Activated T-cell treated with anti-CD3 and anti-CD28 coated beads for 48 hours (primary cell): ENCODE measurements around the gene MAP3K14.
"Not testable (repeated sequence)": the region's sequence is repeated elsewhere in the genome, so short reads cannot be mapped to it uniquely, and the experiment has no call there.

Experiments used
- DNase-seq: peaks from one replicate; pipeline ENCODE4 v3.0.0-alpha.2; 2020; ENCODE audit warnings: low read depth

Gene MAP3K14

DNA sequence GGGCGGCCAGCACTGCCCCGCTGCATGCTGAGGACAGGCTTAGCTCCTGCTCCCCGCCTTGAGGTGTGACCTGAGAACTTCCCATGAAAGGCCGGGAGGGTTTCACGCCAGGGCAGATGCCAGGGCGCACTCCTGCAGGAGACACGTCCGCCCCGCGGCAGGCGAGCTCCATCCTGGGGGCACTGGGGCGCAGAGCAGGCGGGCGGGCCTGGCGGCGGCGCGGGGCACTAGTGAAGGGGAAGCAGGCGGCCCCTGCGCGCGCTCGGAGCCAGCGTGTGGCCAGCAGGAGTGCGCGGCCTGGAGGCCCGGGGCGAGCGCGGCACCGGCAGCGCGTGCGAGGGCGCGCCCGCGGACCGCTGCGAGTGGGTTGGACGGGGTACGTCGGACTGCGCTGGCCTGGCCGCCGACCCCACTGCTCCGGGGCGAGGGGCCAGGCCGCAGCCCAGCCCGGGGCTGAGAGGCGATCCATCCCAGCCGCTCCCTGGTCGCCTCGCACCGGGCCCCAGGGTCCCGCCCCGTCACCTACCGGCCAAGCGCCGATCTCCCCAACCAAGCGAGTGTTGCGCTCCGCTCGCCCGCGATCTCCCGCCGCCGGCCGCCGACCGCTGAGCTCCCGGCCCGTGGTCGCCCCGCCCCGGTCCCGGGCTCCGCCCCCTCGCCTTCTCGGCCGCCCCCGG, at the start of gene MAP3K14:
MAP3K14 (minus strand) TSS at position 587 of the 677 bp plus-strand sequence. CDS start 26,275 bp downstream, outside the sequence.
- peak; percentile 51 for DNase-seq

DNA sequence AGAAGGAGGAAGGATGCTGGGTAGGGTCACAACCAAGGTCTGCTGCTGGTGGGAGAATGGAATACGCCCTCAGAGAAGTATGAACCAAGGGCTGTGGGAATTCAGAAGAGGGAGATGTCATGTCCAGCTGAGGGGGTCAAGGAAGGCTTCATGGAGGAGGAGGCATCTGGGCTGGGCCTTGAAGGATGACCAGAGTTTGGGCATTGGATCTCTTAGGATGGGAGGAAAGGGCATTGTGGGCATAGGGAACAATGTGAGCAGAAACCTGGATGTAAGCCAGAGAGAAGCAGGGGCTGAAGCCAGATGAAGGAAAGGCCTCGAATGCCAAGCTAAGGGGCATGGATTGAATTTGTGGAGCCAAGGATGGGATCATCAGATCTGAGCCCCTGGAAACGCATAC, 49.2 kb upstream of the MAP3K14 start:
- no peak for DNase-seq

DNA sequence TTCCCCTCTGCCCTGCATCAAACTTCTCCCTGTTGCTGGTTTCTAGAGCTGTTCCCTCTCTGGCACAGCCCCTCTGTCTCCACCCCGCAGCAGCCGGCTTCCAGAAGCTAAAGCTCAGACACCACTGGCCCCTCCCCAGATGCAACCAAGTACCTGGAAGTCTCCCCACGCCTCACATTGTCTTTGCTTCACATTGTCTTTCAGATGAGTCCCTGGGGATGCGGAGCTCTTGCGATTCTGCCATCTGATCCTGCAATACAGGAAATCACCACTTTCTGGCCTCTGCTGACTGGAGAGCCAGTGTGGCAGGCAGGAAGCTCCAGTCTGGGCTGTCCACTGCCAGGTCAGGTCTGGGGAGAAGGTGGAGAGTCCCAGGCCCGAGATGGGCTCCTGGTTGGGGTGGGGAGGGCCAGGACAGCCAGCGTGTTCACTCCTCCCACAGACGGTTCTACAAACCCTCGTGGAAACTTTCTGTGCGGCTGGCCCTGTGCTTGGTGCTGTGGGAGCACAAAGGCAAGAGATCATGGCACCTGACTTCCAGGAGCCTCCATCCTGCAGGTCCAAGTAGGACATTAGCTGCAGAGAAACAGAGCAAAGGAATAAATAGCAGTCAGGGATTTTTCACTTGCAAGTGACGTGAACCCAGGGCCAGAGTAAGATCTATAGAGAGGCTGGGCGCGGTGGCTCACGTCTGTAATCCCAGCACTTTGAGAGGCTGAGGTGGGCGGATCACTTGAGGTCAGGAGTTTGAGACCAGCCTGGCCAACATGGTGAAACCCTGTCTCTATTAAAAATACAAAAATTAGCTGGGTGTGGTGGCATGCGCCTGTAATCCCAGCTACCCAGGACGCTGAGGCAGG, 47.9 kb upstream of the MAP3K14 start:
- DNase-seq, result no peak

DNA sequence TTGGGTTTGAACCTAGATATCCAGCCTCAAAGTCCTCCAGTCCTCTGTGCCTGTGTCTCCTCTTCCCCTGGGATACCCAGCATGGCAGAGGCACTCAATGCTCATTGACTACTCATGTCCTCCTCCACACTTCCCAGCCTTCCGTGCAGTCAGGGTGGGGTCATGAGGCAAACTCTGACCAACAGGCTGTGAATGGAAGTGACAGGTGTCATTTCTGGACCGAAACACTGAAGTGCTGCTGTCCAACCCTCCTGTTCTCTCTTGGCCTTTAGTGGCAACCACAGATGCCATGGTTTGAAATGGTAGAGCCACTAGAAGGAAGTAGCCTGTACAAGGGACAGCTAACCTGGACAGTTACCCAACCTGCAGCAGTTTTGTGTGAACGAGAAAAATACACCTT, 46.7 kb upstream of the MAP3K14 start:
- DNase-seq, result no peak

DNA sequence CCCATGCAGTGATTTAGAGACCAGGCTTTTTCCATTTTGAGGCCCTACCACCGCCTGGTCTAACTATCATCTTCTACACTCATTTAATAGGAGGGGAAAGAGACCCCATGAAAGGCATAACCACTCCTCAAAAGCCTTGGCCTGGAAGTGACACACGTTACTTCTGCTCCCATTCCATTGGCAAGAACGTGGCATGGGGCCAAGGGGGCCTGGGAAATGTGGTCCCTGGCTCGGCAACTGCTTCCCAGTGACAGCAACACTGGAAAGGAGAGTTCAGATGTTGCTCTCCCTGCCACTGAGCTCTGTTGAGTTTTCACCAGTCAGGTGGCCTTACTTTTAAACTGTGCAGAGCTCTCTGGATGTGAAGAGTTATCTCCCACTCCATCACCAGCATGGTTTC, 45.2 kb upstream of the MAP3K14 start:
- no peak for DNase-seq

DNA sequence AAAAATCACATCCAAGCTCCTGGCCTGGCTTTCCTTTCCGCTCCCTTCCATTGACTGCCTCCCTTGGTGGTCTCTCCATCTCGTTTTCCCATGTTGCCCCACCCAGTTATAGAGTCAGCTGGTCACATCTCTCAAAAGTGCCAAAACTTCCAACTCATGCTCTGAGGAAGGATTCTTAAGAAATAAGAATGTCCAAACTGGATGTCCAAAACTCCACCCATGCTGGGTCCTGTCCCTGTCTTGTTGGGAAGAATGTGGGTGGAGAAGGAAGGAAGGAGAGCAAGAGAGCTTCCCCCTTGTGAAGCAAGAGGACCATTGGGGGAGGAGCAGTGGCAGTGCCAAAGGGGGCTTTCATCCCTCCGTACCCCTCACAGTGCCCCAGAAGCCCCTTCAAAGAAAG, 44.6 kb upstream of the MAP3K14 start:
- no peak for DNase-seq

DNA sequence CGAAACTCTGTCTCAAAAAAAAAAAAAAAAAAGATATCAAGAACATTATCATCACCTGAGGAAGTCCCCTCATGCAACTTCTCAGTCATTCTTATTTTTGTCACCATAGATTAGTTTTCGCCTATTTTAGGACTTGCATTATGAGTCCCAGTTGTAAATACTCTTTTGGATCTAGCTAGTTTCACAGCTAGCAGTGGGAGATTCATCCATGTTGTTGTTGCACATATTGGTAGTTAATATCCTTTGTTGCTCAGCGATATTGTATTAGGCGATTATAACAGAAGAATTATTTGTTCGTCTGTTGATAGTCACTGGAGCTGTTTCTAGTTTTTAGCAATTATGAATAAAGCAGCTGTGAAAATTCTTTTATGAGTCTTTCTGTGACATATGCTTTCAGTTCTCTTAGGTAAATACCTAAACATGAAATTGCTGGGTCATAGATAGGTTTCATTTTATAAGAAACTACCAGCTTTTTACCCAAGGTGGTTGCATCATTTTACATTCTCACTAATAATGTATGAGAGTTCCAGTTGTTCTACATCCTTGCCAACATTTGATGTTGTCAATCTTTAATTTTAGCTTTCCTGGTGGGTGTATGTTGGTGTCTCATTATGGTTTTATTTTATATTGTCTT, 40.7 kb upstream of the MAP3K14 start:
- DNase-seq, result no peak

DNA sequence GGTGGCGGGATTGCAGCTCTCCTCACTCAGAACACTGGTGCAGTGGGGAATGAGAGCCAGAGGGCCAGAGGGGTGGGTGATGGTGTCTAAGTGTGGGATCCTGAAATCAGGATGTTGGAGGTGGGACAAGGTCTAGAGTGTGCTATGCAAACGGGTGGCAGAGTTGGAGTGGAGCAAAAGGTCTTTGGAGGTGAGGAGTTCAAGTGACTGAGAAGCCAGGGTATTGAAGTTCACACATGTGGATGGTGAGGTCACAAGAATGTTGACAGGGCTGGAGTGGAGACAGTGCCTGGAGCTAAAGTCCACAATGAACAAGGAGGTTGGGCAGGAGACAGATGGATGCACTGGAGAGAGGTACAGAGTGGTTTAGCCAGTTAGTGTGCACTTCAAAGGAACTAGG, 38.3 kb upstream of the MAP3K14 start:
- no peak for DNase-seq

DNA sequence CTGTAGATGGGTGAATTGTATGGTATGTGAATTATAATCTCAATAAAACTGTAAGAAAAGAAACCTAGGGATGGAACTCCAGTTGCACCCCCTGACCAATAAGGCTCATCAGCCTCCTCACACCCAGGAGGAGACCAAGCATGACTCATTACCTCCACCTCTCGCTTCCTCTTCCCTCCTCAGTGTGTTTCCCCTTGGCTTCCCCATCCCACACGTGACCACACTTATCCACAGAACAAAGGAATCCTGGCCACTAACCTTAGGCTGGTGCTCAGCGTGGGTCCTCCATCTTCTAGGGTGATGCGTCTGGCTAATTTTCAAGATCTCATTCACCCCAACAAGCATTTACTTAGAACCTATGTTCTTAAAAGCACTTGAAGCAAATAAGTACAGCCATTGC, 36.2 kb upstream of the MAP3K14 start:
- peak; percentile 21 for DNase-seq

DNA sequence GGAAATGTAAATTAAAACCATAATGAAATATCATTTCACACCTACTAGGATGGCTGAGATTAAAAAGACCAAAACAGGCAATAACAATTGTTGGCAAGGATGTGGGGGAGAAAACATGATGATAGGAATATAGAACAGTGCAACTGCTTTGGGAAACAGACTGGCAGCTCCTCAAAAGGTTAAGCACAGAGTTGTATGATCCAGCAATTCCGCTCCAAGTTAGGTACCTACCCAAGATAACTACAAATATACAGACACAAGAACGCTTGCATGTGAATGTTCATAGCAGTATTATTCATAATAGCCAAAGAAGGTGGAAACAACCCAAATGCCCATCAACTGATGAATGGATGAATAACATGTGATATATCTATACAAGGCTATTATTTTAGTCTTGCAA, 35.0 kb upstream of the MAP3K14 start:
- DNase-seq, result no peak

DNA sequence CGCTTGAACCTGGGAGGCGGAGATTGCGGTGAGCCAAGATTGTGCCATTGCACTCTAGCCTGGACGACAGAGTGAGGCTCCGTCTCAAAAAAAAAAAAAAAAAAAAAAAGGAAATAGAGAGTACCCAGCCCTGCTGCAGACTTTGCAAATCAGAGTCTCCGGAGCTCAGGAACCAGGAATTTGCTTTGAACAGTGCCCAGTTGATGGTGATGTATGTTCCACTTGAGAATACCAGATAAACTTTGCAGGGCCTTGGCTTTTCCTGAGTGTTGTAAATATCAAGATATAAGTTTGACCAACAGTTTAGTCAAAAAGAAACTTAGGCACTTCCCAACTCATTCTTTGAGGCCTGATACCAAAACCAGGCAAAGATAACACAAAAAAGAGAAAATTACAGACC, 30.6 kb upstream of the MAP3K14 start:
- DNase-seq, result no peak

DNA sequence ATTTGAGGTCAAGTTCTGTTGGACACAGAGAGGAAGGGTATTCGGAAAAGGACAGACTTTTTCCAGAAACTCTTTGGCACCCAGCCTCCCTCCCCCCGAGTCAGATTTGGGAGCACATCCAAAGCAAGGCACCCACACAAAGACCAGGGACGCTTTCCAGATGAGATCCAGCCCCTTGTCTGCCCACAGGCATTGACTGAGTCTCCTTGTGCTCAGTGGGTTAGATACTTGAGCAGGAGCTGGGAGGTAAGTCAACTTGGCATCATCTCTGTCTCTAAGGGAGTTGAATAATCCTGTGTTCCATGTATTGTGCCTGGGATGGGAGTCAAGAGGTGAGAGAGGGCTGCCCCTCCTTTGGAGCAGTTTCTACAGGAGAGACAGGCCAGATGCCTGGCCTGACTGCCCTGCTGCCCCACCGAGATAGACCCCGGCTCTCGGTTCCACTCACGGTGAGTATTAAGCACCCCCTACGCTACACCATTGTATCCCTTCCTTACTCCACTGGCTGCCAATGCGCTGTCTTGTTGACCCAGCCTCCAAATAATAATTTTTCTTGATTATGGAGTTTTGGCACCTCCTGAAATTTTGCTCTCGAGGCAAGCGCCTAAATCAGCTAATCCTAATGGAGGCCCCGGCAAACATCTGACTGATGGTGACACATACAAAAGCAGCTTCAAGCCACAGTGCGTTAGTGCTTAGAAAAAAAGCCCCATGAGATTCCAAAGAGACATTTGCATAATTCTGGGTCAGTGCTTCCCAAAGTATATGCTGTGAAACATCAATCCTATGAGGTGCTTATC, 29.6 kb upstream of the MAP3K14 start:
- DNase-seq, result no peak

DNA sequence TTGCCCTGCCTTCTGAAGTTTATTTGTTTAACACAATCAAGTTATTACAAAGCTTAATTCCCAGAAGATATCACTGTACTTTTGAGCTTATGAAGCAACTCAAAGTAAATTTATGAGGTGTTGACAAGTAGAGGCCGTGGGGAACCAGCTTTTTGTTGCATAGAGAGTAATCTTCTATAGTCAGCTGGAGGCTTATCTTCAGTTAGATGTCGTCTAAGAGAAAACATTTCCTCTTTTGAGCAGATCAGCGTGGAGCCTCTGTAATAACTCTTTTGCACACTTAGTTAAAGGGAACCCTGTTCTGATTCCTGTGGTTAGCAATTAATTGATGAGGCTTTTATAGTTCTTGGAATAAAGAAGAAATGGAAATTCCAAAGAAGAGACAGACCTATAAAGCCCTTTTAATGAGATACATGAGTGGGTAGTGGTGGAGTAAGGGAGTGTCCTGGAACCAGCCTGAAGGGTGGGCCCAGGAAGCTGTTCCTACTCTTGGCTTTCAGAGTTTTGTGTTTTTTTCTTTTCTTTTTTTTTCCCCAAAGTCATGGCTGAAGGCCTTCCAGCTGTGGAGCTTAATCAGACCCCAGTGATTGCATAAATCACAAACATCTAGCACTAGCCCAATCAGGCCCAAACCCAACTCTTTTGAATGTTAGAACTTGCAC, 28.9 kb upstream of the MAP3K14 start:
- no peak for DNase-seq

DNA sequence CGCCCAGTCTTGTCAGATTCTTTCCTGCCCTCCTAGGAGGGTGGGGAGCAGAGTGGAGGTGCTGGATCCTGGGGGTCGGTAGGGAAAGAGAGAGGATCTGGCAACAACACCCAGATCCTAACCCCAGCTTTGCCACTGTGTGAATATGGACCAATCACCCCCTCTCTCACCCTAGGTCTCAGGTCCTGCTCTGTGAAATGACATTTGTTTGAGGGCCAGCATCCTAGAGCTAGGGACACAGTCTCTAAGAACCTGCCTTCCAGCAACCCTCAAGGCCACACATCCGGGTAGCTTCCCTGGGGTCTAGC, 28.4 kb upstream of the MAP3K14 start:
- no peak for DNase-seq

DNA sequence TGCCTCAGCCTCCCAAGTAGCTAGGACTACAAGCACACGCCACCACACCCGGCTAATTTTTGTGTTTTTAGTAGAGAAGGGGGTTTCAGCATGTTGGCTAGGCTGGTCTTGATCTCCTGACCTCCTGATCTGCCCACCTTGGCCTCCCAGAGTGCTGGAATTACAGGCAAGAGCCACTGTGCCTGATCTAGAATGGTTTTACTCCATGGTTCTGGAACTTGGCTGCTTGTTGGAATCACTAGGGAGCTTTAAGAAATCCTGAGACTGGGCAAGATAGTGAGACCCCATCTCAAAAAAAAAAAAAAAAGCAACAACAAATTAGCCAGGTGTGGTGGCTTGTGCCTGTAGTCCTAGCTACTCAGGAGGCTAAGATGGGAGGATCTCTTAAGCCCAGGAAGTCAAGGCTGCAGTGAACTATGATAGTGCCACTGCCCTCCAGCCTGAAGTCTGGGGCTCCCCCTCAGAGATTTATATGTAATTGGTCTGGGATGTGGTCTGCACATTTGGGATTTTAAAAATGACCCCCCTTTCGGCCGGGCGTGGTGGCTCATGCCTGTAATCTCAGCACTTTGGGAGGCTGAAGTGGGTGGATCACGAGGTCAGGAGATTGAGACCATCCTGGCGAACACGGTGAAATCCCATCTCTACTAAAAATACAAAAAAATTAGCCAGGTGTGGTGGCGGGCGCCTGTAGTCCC, 27.3 kb upstream of the MAP3K14 start:
- DNase-seq, result not testable (repeated sequence)

DNA sequence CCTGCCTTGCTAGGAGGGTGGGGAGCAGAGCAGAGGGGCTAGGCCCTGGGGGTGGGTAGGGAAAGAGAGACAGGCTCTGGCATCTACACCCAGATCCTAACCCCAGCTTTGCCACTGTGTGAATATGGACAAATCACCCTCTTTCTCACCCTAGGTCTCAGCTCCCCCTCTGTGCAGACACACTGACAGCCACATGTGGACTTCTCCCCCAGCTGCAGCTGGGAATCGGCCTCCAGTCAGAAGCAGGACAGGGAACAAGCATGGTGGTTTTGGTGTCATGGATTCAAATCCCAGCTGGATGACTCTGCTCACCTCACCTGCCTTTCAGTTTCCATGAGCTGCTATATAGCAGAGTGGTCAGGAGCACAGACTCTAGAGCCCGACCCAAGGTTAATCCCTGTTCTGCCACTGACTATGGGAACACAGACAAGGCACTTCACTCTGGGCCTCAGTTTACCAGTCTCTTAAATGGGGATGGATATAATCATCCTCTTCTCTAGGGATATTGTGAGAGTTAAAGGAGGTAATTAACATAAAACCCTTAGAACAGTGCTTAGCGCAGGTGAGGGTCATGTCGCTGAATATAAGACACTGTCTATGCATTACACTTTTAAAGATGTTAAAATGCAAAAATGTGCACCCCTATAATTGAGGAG, 26.2 kb upstream of the MAP3K14 start:
- DNase-seq, result no peak

DNA sequence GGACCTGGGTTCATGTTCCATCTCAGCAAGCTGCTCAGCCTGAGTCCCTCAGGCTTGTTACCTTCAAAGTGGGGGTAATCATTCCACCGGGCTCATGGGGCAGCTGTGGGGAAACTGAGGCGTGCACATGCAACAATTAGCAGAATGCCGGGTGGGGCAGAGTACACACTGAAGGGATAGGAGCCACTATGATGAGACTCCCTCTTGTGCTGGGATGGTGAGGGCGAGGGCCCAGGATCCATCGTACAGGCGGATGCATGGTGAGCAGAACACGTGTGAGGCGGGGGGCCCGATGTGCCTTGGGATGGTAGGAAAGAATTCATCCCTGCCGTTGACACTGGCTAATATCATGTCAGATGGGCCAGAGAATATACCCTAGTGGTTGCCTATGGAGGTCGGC, 25.5 kb upstream of the MAP3K14 start:
- no peak for DNase-seq

DNA sequence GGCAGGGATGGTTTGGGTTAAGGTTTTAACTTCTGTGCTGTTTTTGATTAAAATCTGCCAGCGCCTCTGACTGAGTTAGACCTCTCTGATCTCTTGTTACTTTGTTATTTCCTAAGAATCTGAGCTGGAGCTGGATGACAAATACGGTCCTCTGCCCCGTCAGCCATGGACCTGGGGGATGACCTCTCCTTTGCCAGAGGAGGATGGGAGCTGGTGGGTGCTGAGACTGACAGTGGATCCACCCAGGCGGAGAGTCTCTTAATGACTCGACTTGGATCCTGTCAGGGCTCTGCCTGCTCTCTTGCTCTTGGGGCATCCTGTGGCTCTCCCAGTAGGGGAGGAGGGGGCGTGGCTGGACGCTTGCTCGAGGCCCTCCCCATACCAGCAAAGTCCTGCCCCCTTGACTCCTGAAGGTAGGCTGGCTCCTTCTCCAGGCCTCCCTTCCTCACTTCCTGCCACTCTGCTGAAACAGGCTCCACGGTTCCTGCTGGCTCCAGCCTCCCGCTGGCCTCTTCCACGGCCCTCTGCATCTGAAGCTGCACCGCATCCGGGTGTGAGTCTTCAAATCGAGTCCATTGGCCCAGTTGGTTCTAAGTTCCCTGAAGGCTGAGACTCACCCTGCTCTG, 24.8 kb upstream of the MAP3K14 start:
- no peak for DNase-seq

DNA sequence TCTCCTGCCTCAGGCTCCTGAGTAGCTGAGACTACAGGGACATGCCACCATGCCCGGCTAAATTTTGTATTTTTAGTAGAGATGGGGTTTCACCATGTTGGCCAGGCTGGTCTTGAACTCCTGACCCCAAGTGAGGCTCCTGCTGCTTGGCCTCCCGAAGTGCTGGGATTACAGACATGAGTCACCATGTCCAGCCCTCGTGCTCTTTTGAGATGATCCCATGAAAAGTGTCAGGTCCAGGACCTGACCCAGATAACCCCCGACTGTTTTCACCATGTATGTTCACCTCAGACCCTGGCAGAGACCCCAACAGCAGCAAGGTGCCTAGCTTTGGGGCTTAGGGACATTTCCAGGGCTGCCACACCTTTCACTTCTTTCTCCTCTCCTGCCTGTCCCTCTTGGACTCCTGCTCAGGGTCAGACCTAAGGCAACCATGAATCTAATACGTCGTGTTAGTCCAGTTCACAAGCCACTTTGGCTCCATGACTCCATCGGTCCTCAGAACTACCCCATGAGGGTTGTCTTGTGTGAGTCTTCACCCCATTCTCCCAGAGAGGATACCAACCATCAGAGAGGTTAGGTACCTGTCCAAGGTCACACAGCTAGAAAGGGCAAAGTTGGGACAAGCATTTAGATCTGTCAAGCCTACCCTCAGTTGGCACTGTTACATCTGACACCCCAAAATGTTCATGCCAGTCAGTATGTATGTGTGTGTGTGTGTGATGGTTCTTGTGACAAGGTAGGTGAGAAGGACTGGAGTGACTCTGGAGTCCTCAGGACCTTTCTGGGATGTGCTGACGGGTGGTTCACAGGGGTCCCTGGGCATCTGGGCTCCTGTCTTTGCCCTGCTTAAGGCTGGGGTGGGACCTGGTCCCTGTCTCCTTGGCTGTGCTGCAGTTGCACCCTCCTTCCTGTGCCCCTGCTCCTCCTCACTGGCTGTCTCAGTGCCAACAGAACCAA, 23.1 kb upstream of the MAP3K14 start:
- no peak for DNase-seq
